Ammon's horn (tissue), 1 donor: ENCODE data around the gene SFRP4.

Experiments
- DNase-seq: peaks from one replicate; pipeline ENCODE4 v3.0.0-alpha.2; 2016; ENCODE audit warnings: low spot score

Gene SFRP4

DNA sequence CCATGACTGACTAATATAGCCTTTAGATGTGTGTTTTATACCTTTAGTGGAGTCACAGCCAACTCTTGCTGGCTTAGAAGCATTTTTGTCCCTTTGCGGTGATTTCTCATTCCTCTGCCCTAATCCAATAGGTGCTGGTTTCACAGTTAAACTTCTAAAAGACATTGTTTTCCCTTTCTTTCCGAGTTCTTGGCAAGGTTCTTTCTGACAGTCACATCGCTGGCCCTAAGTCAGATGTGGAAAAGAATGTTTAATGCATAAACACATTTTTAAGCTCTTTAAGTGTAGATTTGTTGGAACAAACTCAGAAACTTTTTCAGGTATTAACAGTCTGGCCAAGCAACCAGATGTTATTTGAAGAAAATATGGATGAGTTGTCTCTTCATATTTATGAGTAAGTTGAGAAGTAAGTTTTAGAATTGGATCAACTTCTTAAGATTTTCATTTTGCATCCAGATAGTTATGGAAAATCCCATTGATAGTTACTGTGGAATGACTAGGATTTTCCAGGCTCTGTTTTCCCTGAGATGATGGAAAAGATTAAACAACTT, 7.9 kb upstream of the SFRP4 start:
- DNase-seq, result no peak

DNA sequence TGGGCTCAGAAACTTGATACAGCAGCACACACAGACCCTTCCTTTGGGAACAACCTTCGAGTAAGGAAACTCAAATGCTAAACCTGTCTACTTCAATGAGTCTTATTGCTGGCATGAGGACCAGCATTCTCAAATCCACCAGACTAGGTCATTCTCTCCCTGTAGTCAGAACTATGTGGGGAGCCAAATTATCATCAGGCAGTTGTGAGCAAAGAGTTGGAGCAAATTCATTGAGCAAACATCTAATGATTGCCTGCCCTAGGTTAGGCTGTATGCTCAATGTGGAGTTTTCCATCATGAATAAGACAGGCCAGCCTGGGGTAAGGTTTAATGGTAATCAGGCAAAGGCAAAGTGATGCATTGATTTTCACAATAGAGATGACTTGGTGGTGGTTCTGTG, 7.4 kb upstream of the SFRP4 start:
- no peak for DNase-seq

DNA sequence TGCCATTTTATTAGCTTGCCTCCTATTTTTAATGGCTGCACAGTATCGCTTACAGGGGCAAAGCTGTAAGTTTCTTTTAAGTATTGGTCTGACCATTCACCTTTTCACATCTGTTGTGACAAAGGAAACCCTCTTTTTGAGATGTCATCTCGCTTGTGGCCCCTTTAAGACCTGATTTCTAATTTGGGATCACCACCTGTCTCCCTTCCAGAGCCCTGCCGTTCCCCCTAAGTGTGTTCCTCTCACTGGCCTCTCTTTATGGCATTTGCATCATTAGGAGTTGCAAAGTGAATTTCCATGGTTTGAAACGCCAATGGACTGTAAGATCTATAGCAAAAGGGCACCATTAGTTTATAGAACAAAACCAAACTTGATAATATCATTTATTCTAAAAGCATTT, 5.3 kb upstream of the SFRP4 start:
- DNase-seq, result no peak

DNA sequence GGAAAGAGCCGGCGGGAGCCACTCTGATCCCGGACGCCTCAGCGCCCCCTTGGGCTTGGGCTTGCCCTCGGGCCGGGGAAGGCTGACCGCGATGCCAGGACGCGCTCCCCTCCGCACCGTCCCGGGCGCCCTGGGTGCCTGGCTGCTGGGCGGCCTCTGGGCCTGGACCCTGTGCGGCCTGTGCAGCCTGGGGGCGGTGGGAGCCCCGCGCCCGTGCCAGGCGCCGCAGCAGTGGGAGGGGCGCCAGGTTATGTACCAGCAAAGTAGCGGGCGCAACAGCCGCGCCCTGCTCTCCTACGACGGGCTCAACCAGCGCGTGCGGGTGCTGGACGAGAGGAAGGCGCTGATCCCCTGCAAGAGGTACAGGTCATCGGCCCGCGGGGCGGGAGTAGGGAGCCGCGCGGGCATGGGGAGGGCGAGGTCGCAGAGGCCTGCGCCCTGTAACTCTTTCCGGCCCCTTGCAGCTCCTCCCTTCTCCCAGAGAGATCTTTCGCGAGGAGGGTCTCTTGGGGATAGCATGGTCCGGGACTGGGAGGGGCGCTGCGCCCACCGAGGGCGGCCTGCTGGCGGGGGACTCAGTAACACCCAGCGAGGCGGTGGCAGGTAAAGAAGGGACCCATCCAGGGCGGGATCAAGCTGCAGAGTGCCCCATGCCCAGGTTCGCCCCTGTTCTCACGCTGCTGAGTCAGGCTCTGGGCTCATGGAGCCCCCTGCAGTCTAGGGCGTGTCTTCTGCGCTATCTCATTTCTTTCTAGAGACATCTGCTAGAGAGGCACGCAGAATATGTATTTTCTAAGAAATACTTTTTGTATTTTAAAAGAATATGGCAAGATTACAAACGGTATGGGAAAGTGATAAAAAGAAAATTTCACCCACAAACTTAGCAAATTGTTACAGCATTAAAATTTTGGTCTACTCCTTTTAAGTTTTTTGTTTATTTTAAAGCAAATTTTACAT, 4.5 kb upstream of the SFRP4 start:
- DNase-seq, result peak; percentile 49

DNA sequence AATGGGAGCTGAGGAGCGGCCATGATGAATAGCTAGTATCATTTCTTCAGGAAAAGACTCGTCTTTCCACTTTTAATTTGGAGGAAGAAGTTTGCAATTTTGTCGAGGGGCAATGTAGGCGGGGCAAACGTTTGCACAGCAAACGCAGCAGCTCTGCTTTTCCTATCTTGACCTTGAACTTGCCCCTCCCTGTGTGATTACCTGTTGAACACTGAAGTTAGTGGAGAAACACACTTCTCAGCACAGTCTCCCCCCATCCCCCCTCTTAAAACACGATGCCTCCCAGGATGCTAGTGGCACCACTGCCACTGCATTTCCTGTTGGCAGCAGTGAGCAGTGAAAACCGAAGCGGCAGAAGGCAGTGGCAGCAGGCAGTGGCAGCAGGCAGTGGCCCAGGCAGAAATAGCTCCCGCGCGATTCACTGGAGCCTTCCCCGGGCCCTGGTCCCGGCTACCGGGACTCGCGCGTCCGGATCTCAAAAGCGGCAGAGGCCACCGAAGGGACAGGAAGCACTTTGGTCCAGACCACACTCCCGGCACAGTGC, 3.8 kb upstream of the SFRP4 start, which contains the start of gene EPDR1:
Gene EPDR1, plus strand, starts transcription at position 336 of the 544 bp plus-strand sequence. CDS start 300 bp downstream, outside the sequence.
- DNase-seq, result peak; percentile 82

DNA sequence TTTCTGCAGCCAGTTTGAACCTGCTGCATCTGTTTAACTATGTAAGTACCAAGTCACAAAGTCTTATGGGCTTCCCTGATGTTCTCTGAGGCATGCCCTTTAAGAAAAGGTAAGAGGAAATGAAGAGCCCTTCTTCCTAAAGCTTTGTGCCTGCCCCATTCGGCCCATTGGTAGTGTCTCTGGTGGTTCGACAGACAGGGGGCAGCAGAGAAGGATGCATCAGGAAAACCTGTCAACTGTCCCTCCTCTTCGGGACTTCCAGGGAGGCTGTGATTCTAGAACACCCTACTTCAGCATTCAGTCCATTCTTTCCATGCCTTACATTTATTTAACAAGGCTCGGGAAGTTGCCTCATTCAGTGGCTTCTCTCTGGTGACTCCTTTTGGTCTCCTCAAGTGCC, 1.9 kb upstream of the SFRP4 start:
- no peak for DNase-seq

DNA sequence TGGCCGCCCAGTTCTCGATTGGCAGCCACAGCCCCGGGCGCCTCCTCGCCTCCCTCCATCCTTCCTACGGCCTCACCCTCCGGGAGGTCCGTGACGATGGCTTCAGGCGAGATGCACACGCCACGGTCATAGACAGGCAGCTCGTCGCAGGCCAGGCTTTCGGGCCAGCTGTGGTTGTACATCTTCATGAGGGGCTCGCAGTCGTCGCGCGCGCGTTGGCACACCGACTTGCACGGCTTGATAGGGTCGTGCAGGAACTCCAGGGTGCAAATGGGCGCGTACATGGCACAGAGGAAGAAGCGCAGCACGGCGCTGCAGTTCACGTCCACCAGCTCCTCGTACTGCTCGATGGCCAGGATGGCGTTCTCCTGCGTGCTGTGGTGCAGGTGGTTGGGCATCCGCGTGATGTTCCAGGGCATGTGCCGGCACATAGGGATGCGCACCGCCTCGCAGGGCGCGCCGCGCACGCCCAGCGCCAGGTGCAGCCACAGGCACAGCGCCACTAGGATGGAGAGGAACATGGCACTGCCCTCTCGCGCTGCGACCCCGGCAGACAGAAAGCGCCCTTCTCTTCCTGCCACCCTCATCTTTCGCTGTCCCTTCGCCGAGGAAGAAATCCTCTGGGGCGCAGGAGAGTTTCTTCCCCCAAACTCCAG, 472 bp downstream of the SFRP4 start:
- peak; percentile 18 for DNase-seq

DNA sequence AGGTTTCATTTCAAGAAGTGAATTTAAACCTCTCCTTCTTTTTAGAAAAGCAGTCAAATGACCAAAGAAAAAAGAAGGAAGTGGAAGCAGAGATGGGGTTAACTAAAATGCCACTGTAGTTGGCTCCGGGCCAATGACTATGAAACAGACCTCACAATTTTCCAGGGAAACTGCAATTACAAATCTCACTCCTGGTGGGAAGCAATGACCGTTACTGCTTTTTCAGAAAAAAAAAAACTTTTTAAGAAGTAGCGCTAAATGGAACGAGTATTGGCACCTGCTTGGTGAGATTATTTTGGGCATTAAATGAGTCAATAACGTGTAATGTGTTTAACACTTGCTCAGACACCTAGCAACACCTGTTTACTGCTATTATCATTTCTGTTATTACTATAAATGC, 1.2 kb downstream of the SFRP4 start:
- DNase-seq, result no peak

DNA sequence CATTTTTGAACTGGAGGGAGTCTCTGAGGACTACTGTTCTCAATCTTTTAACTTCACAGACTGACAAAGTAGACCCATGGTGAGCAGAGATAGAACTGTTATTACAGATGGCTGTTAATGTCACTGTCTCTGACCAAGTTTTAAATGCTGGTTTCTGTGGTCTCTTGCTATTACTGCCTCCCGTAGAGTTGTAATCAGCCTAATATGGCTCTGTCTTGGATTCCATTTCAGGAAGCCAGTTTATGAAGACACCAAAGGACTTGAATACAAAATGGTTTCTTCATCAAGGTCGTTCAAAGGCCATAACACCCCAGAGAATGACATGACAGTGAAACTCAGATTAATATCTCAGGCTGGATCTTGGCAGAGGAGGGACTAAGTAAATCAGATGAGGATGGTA, 3.9 kb downstream of the SFRP4 start:
- DNase-seq, result no peak

DNA sequence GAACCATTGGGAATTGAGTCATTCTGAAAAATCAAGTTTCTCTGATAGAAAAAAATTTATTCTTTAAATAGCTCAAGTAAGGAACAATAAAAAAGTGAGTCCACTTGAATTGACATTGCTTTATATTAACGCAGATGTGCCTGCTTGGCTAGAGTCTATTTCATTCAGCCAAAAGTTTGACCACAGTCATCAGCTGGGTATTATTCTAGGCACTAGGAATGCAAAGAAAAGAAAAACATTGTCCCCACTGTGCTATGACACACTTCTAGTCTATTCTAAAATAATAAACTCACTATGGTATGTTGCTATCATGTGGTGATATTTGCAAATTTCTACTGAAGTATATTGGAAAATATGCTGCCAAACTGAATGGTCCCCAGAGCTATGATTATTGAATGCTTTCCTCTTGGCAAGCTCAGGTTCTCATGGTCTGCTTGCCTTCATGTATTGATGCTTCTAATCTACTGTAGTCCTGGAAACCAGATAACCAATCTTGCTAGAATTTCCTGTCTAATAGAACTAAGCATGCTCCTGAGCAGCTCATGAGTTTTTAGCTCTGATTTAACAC, 8.3 kb downstream of the SFRP4 start:
- no peak for DNase-seq

DNA sequence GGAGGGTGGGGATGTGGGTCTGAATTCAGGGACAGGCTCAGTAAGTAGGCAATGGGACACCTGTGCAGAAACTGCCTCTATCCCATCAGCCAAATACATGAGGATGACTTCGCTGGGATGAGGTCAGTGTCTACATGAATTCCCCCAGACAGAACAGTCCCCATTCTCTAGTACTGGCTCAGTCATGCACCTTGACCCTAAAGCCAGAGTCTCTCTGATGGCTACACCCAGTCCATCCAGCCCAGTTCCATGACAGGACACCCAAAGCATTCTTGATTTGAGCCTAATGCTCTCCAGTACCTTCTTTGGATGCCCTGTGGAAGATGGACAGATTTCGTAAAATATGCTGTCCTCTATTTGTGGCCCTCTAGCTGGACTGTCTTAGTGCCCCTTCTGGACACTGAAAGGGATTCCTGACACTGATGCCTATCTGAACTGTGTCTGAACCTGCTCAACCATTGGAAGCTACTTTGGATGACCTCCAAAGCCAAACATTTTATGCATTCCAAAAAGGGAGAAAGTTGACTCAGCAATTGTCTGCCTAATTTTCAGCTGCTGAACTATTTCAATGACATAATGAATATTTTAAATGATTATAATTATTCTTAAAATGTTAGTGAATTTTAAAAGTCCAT, 14.6 kb downstream of the SFRP4 start:
- no peak for DNase-seq

DNA sequence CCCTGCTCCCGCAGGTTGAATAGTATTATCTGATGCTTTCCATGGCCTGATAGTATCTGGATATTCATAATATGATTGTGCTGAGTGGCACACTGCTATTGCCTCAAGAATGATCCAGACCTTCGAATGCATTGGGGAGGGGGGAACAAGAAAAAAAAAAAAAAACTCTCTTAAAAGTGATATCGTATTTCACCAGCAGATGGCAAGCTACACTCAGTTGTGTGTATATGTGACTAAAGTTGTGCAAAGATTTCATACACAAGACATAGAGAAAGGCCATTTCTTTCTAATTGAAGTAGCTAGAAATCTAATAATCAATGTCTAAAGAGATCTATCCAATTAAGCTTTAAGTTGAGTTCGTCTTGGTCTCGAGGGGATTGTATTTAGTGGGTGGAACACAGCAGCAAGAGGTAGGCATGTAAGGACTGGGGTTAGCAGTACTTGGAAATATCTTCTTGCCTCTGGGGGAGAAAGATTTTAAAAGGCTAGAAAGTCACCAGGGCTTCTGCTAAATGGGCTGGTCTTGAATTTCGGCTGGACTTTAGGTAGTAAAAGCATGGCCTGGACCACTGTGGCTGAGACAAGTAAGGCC, 15.3 kb downstream of the SFRP4 start:
- peak; percentile 51 for DNase-seq

DNA sequence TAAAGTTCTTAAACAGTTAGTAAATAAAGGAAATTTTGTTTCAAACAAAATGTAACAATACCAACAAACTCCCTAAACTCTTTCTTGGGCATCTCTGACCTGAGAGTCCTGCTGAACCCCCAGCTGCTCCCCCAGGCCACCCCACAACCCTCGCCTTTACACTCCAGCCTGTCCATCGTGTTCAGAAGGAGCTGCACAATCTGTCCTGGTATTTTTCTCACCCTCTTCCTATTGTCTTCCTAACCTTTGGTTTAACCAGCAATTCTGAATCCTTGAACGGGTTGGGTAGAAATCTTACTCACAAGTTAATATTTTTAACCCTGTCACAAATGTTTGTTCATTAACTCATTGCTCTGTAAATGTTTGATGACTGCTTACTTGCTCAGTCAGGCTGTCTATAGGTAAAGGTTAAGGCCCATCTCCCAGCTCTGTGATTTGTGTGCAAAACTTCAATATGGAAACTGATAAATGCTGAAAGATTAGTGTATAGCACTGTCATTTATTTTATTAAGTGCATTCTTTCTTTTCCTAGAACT, 16.8 kb downstream of the SFRP4 start:
- DNase-seq, result no peak

DNA sequence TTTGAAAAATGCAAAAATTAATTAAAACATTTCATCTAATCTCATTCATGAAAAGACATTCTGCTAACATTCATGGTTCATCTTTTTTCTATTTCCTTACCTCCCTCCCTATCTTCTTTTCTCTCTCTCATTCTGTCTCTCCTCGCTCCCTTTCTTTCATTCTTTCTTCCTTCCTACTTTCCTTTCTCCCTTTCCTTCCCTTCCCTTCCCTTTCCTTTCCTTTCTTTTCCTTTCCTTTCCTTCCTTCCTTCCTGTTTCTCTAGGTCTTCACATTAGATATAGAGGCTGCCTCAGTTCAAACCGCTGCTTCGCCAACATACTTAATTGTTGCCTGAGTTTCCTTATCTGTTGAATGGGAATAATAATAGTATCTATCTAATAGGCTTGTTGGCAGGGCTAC, 21.9 kb downstream of the SFRP4 start:
- no peak for DNase-seq

DNA sequence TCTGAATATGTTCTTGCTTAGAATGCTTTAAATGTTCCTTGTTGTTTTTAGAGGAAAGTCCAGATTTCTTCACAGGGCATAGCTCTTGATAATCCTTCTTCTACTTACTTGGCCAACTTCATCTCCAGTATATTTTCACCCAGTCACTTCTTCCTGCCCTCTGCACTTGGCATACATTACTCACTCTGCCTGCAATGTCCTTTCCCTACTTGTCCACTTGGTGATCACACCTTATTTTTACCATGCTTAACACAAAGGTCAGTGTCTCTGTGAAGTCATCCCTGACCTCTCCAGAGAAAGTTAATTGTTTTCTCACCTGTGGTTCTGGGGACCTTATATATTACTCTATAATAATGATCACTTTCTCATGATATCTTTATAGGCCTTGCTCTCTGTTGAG, 23.3 kb downstream of the SFRP4 start:
- DNase-seq, result no peak

DNA sequence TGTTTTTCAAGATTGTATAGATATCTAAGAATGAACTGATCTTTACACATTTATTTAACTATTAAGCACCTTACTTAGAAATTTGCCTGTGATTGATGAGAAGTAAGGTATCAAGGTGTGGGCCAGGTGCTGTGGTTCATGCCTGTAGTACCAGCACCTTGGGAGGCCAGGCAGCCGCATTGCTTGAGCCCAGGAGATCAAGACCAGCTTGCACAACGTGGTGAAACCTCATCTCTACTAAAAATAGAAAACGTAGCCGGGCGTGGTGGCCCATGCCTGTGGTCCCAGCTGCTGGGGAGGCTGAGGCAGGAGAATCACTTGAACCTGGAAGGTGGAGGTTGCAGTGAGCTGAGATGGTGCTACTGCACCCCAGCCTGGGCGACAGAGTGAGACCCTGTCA, 34.5 kb downstream of the SFRP4 start:
- no peak for DNase-seq
